GM19463 (cell line): ENCODE measurements around the gene USP17L11.
"Not testable (repeated sequence)": the region's sequence is repeated elsewhere in the genome, so short reads cannot be mapped to it uniquely, and the experiment has no call there.

Source experiments
- ATAC-seq: cut with Tn5 transposase; IDR thresholded peaks from one replicate; pipeline ENCODE4 v1.9.1; 2021; ENCODE audit warnings: mild to moderate bottlenecking, moderate library complexity; ENCODE audit not compliant: unreplicated experiment

The USP17L11 gene

DNA sequence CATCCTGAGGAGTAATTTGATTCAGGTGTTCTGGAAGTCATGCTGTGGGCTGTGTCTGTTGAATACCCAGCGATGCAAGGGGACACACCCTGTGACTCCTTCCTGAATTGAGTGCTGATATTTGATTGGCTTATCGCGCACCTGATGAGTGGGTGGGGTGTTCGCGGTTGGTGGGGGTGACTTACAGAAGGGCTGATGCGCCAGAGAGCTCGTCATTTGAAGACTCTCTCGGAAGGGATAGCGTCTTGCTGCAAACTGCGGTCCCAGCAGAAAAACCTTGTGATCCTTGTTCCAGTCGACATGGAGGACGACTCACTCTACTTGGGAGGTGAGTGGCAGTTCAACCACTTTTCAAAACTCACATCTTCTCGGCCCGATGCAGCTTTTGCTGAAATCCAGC lies at the start of gene USP17L11:
Gene USP17L11 (plus strand): TSS at position 301 of the 400 bp plus-strand sequence. CDS start 0 bp downstream, at position 301.
- not testable (repeated sequence) for ATAC-seq

DNA sequence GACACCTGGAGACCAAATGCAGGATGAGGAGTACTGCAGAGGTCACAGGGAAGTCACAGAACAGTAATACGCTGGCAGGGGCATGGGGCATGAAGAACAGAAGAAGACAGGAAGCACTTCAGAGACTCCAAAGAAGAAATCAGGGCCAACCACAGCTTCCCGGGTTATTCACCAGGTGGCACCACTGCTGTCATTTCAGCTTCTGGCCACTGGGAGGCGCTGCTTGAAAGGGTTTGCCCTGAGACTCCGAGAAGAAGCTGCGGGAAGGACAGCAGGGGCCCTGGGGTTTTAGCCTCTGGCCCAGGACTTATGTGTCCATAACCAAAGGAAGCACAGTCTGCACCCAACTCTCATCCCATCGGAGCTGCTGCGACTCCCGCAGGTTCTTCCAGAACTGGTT lies 49.2 kb upstream of the USP17L11 start:
- not testable (repeated sequence) for ATAC-seq

GRCh38 chr4:9169791-9170459 lies 45.3 kb upstream of the USP17L11 start, which contains the start of gene FAM90A26:
Gene FAM90A26 (plus strand): TSS chr4:9170409. CDS start chr4:9173173, 2,764 bp downstream.
- not testable (repeated sequence) for ATAC-seq

DNA sequence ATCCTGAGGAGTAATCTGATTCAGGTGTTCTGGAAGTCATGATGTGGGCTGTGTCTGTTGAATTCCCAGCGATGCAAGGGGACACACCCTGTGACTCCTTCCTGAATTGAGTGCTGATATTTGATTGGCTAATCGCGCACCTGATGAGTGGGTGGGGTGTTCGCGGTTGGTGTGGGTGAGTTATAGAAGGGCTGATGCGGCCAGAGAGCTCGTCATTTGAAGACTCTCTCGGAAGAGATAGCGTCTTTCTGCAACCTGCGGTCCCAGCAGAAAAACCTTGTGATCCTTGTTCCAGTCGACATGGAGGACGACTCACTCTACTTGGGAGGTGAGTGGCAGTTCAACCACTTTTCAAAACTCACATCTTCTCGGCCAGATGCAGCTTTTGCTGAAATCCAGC lies 4.8 kb upstream of the USP17L11 start, which contains the start of gene USP17L10:
Gene USP17L10 (plus strand): TSS at position 301 of the 400 bp plus-strand sequence. CDS start 0 bp downstream, at position 301.
- not testable (repeated sequence) for ATAC-seq

DNA sequence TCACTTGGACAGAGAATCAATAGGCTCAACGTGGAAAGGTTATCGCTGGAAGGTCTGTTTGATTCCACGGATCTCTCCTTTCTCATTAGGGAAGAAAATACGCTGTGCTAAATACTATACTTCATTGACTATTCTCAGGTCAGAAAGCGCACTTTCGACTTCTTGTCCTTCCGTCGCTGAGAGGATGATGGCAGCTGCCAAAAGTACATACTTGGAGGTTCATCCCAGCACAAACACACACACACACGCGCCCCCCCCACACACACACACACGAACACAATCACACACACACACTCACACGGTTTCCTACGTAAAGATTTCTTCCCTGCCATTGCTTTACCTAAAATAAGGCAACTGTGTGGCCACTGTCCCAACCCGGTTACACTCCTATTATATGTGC lies 504 bp upstream of the USP17L11 start:
- ATAC-seq, result not testable (repeated sequence)

- ATAC-seq, result not testable (repeated sequence)
Measured at GRCh38 chr4:9219852-9220251, 4.6 kb downstream of the USP17L11 start, which contains the start of gene USP17L12. Gene USP17L12 (plus strand): TSS chr4:9220152. CDS start chr4:9220152, 0 bp downstream.

GRCh38 chr4:9224596-9224995 lies 9.4 kb downstream of the USP17L11 start, which contains the start of gene USP17L13:
Gene USP17L13 (plus strand): TSS chr4:9224896. CDS start chr4:9224896, 0 bp downstream.
- ATAC-seq, result not testable (repeated sequence)

DNA sequence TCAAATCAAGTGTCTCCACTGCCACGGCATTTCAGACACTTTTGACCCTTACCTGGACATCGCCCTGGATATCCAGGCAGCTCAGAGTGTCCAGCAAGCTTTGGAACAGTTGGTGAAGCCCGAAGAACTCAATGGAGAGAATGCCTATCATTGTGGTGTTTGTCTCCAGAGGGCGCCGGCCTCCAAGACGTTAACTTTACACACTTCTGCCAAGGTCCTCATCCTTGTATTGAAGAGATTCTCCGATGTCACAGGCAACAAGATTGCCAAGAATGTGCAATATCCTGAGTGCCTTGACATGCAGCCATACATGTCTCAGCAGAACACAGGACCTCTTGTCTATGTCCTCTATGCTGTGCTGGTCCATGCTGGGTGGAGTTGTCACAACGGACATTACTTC lies 15.0 kb downstream of the USP17L11 start:
- ATAC-seq, result not testable (repeated sequence)

- ATAC-seq, result not testable (repeated sequence)
Measured at GRCh38 chr4:9234085-9234484, 18.9 kb downstream of the USP17L11 start, which contains the start of gene USP17L15. Gene USP17L15 (plus strand): TSS chr4:9234385. CDS start chr4:9234385, 0 bp downstream.

DNA sequence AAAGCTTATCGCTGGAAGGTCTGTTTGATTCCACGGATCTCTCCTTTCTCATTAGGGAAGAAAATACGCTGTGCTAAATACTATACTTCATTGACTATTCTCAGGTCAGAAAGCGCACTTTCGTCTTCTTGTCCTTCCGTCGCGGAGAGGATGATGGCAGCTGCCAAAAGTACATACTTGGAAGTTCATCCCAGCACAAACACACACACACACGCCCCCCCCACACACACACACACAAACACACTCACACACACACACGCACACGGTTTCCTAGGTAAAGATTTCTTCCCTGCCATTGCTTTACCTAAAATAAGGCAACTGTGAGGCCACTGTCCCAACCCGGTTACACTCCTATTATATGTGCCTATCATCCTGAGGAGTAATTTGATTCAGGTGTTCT lies 23.3 kb downstream of the USP17L11 start:
- not testable (repeated sequence) for ATAC-seq

DNA sequence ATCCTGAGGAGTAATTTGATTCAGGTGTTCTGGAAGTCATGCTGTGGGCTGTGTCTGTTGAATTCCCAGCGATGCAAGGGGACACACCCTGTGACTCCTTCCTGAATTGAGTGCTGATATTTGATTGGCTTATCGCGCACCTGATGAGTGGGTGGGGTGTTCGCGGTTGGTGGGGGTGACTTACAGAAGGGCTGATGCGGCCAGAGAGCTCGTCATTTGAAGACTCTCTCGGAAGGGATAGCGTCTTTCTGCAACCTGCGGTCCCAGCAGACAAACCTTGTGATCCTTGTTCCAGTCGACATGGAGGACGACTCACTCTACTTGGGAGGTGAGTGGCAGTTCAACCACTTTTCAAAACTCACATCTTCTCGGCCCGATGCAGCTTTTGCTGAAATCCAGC lies 28.4 kb downstream of the USP17L11 start, which contains the start of gene USP17L17:
Gene USP17L17 (plus strand): TSS at position 301 of the 400 bp plus-strand sequence. CDS start 0 bp downstream, at position 301.
- ATAC-seq, result not testable (repeated sequence)

- not testable (repeated sequence) for ATAC-seq
Measured at GRCh38 chr4:9247953-9248680, 32.9 kb downstream of the USP17L11 start, which contains the start of gene USP17L18. Gene USP17L18 (plus strand): TSS chr4:9248630. CDS start chr4:9248630, 0 bp downstream.

DNA sequence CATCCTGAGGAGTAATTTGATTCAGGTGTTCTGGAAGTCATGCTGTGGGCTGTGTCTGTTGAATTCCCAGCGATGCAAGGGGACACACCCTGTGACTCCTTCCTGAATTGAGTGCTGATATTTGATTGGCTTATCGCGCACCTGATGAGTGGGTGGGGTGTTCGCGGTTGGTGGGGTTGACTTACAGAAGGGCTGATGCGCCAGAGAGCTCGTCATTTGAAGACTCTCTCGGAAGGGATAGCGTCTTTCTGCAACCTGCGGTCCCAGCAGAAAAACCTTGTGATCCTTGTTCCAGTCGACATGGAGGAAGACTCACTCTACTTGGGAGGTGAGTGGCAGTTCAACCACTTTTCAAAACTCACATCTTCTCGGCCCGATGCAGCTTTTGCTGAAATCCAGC lies 37.9 kb downstream of the USP17L11 start, which contains the start of gene USP17L19:
Gene USP17L19 (plus strand): TSS at position 301 of the 400 bp plus-strand sequence. CDS start 0 bp downstream, at position 301.
- ATAC-seq, result not testable (repeated sequence)

DNA sequence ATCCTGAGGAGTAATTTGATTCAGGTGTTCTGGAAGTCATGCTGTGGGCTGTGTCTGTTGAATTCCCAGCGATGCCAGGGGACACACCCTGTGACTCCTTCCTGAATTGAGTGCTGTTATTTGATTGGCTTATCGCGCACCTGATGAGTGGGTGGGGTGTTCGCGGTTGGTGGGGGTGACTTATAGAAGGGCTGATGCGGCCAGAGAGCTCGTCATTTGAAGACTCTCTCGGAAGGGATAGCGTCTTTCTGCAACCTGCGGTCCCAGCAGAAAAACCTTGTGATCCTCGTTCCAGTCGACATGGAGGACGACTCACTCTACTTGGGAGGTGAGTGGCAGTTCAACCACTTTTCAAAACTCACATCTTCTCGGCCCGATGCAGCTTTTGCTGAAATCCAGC lies 42.6 kb downstream of the USP17L11 start, which contains the start of gene USP17L20:
Gene USP17L20 (plus strand): TSS at position 301 of the 400 bp plus-strand sequence. CDS start 0 bp downstream, at position 301.
- not testable (repeated sequence) for ATAC-seq

DNA sequence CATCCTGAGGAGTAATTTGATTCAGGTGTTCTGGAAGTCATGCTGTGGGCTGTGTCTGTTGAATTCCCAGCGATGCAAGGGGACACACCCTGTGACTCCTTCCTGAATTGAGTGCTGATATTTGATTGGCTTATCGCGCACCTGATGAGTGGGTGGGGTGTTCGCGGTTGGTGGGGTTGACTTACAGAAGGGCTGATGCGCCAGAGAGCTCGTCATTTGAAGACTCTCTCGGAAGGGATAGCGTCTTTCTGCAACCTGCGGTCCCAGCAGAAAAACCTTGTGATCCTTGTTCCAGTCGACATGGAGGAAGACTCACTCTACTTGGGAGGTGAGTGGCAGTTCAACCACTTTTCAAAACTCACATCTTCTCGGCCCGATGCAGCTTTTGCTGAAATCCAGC lies 47.4 kb downstream of the USP17L11 start, which contains the start of gene USP17L21:
Gene USP17L21 (plus strand): TSS at position 301 of the 400 bp plus-strand sequence. CDS start 0 bp downstream, at position 301.
- ATAC-seq, result not testable (repeated sequence)
